Nephron (organoid): Measurements from ENCODE around the gene NKD1.

ENCODE experiments used
- H3K27ac Mint-ChIP-seq, 3 experiments: 2 replicates each; pipeline ENCODE4 v1.8.0; 2020; ENCODE audit warnings: mixed read lengths in 3 of 3, mild to moderate bottlenecking in 2 of 3, moderate library complexity in 1 of 3
- H3K27me3 Mint-ChIP-seq: 2 replicates; pipeline ENCODE4 v1.8.0; 2021; ENCODE audit warnings: low read depth, mild to moderate bottlenecking, moderate library complexity, mixed read lengths
- H3K36me3 Mint-ChIP-seq: 2 replicates; pipeline ENCODE4 v1.8.0; 2020; ENCODE audit warnings: low read depth, mixed read lengths
- H3K4me1 Mint-ChIP-seq: 2 replicates; pipeline ENCODE4 v1.8.0; 2020; ENCODE audit warnings: mixed read lengths
- H3K4me3 Mint-ChIP-seq, 3 experiments: 2 replicates each; pipeline ENCODE4 v1.8.0; 2020; ENCODE audit warnings: mild to moderate bottlenecking in 3 of 3, mixed read lengths in 3 of 3, moderate library complexity in 2 of 3
- H3K9me3 Mint-ChIP-seq: 2 replicates; pipeline ENCODE4 v1.8.0; 2020; ENCODE audit warnings: mixed read lengths
- CTCF ChIP-seq, 3 experiments: fragments of 200-600 bp; sonication (generic); IDR thresholded peaks; one replicate each; pipeline ENCODE4 v1.5.0; 2021; ENCODE audit warnings: antibody characterized with exemption in 3 of 3; ENCODE audit not compliant: unreplicated experiment in 3 of 3

NKD1 gene

DNA sequence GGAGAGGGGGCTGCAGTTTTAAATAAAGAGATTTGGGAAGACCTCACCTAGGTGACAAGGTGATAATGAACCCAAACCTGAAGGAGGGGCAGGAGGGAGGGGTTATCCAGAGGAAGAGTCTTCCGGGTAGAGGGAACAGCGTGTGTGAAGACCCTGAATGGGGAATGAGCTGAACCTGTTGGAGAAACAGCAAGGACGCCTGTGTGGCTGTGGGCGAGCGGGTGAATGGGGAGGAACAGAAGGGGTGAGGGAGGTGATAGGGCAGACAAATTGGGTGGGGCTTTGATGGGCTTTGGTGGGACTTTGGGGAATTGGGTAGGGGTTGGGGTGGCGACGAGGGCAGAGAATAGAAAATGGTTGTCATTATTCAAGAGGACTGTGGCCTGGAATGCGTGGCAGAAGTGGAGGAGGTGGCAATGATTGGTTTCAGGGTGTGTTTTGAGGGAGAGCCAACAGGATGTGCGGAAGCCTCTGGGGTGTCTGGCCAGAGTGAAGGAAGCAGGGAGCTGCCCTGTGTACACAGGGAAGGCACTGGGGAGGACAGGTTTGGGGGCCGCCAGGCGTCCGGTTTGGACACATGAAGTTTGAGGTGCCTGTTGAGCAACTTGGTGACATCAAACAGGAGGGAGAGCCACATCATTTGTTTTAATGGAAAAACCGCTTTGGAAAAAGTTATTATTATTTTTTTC, 48.7 kb downstream of the NKD1 start:
- Mint-ChIP-seq H3K4me1 (peaks cover 70% of the 10 kb centered on the region), H3K4me3 (peak overlapping the region in 1 of 3 experiments; percentile 21), H3K9me3 (no peaks in the 10 kb centered on the region), H3K36me3 (no peaks in the 10 kb centered on the region), H3K27me3 (no peaks in the 10 kb centered on the region), H3K27ac (peak overlapping the region in 2 of 3 experiments; percentile 41 to 55)
- TF ChIP-seq CTCF (IDR thresholded peaks at IDR 0.05; ENCODE audit: unreplicated experiment in 3 of 3), result no peak

- peak overlapping the region in 2 of 3 experiments; percentile 33 to 94 for H3K27ac Mint-ChIP-seq
- H3K27me3 Mint-ChIP-seq, result no peaks in the 10 kb centered on the region
- H3K36me3 Mint-ChIP-seq, result no peaks in the 10 kb centered on the region
Measured at GRCh38 chr16:50597563-50598255, 49.5 kb downstream of the NKD1 start.

DNA sequence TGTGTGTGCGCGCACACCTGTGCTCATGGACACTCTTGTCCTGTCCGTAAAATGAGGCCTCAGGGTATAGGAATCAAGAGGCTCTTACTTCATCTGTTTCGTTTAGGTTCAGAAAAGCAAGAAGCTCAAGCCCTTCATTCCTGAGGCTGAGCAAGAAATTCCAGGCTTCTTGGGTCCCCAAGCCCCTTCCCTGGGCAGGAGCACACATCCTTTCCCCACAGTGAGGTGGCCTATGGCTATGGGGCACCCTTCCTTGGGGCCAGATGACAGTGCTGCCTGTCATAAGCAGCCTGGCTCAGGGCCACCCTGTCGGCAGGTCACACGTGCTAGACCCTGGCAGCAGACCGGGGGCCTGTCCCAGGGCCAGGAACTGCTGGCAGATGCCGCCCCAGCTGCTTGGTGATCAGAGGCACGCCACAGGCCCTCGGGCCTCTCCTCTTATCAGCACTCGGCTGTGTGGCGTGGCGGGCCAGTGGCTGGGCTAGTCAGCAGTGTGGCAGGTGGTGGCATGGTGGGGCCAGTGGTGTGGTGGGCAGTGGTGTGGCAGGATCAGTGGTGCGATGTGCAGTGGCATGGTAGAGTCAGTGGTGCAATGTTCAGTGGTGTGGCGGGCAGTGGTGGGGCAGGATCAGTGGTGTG, 50.2 kb downstream of the NKD1 start:
- H3K4me1 Mint-ChIP-seq, result peaks cover 72% of the 10 kb centered on the region
- H3K4me3 Mint-ChIP-seq, result no peak overlapping the region
- no peaks in the 10 kb centered on the region for H3K9me3 Mint-ChIP-seq
- H3K36me3 Mint-ChIP-seq, result no peaks in the 10 kb centered on the region
- H3K27ac Mint-ChIP-seq, result peak overlapping the region in 1 of 3 experiments; percentile 94
- no peaks in the 10 kb centered on the region for H3K27me3 Mint-ChIP-seq
- TF ChIP-seq CTCF (IDR thresholded peaks at IDR 0.05; ENCODE audit: unreplicated experiment in 3 of 3), result no peak

More at GRCh38 chr16:50597563-50598255, 49.5 kb downstream of the NKD1 start:
- H3K4me1 Mint-ChIP-seq, result peaks cover 70% of the 10 kb centered on the region
- no peak overlapping the region for H3K4me3 Mint-ChIP-seq
- H3K9me3 Mint-ChIP-seq, result no peaks in the 10 kb centered on the region
- no peak for TF ChIP-seq CTCF (IDR thresholded peaks at IDR 0.05; ENCODE audit: unreplicated experiment in 3 of 3)

GRCh38 chr16:50598936-50599361, 50.8 kb downstream of the NKD1 start:
- no peaks in the 10 kb centered on the region for H3K36me3 Mint-ChIP-seq
- H3K4me1 Mint-ChIP-seq, result peaks cover 72% of the 10 kb centered on the region
- TF ChIP-seq CTCF (IDR thresholded peaks at IDR 0.05; ENCODE audit: unreplicated experiment in 3 of 3), result no peak
- H3K27ac Mint-ChIP-seq, result peak overlapping the region in 2 of 3 experiments; percentile 68 to 94
- H3K4me3 Mint-ChIP-seq, result no peak overlapping the region
- no peaks in the 10 kb centered on the region for H3K27me3 Mint-ChIP-seq
- H3K9me3 Mint-ChIP-seq, result no peaks in the 10 kb centered on the region

- H3K4me1 Mint-ChIP-seq, result peaks cover 73% of the 10 kb centered on the region
- H3K27ac Mint-ChIP-seq, result peak overlapping the region in 2 of 3 experiments; percentile 68 to 94
- TF ChIP-seq CTCF (IDR thresholded peaks at IDR 0.05; ENCODE audit: unreplicated experiment in 3 of 3), result no peak
- H3K4me3 Mint-ChIP-seq, result no peak overlapping the region
- no peaks in the 10 kb centered on the region for H3K27me3 Mint-ChIP-seq
- no peaks in the 10 kb centered on the region for H3K36me3 Mint-ChIP-seq
- H3K9me3 Mint-ChIP-seq, result no peaks in the 10 kb centered on the region
Measured at GRCh38 chr16:50599494-50599893, 51.3 kb downstream of the NKD1 start.
